ENCODE results near the gene TTC7B.

Gene TTC7B

DNA sequence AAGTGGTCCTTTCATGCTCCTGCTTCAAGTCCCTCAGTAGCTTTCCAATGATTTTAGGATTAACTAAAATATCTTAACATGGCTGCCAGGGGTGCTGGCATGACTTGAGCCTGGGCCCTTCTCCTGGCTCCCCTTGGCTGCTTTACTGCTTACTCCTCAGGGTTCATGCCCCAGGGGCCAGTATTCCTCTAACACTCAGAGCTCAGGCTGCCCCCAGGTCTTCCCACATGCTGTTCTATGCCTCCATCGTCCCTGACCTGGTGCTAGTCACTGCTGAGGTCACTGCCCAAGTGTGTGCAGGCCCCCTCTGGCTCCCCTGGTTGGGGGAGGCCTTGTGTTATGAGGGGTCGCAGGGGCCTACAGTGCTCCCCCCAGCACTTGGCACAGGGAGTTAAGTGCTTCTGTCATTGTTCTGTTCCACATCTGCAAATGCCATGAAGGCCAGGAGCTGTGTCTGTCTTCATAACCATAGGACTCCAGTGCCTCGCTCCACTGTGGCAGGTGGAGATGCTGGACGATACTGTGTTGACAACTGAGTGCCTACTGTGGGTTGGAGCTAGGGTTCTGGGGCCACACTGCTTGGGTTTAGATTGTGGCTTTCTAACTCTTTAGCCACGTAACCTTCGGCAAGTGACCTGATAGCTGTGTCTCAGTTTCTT is 228.8 kb downstream of the TTC7B start:
- no peak for DNase-seq

DNA sequence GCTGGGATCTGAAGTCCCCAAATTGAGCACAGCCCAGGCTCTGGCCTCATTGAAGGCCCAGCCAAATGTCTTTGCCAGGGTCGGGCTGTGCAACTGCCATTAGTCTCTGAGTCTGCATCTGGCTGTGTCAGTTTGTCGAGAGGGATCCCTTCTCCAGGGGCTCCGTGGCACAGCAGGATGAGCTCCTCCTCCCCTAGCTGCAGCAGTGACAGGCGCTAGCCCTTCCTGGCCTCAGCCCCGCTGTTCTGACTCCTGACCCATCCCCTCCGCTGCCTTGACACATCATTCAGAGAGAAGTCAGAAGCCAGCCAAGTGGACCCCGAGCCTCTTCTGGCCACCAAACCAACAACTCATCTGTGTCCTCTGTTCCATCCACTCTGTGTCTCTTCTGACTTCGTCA is 231.1 kb downstream of the TTC7B start:
- DNase-seq, result no peak

DNA sequence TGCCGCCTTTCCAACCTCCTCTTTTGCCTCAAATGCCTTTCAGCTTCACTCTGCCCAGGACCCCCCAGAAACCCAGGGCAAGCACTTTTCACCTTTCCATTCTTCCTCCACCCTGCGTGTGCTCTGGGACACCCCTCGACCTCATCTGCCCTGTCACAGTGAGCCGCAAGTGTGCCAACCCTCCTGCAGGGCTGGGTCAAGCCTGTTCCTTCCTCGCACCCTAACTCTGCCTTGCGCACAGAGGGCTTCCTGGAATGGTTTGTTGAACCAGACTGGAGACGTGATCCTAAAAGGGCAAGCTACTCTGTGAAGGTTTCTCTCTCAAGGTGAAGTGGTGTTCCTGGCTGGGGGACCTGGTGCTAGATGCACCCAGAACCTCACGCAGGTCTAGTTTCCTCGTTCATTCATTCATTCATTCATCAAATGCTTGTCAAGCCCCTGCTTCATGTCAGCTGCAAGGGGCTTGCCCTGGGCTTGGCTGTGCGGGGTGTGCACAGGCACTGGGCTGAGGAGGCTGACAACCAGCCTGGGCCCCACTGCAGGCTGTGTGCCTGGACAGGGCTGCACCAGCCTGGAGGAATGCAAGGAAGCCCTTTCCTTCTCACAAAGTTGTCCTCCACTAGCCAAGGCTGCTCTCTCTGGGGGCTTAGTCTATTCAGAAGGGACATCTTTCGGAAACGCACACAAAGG is 232.2 kb downstream of the TTC7B start:
- no peak for DNase-seq

DNA sequence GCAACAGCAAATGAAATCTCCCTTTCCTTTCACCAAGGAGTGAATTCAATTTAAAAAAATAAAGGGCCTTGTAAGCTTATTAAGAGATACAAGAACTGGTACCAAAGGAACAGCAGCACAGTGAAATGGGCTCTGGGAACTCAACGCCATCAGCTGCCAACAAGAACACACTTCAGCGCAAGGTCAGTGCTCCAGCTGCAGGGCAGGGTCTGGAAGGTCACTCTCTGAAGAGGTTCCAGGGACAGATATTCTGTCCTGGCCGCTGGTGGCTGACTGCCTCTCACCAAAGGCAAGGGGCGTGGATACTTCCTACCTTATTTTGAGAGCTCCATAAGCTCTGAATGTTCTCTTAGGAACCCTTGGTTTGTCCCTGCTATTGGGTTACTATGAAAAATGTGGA is 232.8 kb downstream of the TTC7B start:
- no peak for DNase-seq

DNA sequence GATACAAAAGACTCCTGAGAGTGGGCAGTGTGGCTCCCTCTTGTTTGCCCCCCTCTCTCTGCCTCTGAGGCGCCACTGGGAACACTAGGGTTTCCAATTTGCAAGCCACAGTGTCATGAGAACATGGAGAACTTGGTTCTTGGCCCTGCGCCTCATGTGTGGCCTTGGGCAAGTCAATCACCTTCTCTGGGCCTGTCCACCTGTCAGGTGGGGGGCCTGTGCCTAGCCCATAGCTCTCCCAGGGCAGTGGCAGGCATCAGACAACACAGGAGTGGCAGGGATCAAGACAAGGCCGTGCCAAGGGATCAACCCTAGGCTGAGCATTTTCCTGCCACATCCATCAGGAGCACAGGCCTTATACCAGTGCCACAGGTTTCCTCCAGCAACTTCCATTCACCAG is 234.1 kb downstream of the TTC7B start:
- DNase-seq, result no peak

DNA sequence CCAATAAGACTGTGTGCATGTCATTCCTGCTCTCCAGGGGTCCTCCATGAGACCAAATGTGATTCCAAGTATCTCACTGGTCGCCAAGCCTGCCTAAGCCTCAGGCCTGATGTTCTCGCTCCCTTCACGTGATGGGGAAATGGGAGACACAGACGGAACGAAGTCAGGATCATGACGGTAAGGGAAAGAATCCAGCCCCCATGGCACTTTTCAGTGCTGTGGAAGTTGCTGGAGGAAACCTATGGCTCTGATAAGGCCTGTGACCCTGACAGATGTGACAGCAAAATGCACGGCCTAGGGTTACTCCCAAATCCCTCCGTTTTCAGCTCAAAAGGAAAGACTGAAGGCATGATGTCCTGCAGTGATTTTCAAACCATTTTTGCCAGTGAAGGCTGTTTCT is 234.5 kb downstream of the TTC7B start:
- no peak for DNase-seq

DNA sequence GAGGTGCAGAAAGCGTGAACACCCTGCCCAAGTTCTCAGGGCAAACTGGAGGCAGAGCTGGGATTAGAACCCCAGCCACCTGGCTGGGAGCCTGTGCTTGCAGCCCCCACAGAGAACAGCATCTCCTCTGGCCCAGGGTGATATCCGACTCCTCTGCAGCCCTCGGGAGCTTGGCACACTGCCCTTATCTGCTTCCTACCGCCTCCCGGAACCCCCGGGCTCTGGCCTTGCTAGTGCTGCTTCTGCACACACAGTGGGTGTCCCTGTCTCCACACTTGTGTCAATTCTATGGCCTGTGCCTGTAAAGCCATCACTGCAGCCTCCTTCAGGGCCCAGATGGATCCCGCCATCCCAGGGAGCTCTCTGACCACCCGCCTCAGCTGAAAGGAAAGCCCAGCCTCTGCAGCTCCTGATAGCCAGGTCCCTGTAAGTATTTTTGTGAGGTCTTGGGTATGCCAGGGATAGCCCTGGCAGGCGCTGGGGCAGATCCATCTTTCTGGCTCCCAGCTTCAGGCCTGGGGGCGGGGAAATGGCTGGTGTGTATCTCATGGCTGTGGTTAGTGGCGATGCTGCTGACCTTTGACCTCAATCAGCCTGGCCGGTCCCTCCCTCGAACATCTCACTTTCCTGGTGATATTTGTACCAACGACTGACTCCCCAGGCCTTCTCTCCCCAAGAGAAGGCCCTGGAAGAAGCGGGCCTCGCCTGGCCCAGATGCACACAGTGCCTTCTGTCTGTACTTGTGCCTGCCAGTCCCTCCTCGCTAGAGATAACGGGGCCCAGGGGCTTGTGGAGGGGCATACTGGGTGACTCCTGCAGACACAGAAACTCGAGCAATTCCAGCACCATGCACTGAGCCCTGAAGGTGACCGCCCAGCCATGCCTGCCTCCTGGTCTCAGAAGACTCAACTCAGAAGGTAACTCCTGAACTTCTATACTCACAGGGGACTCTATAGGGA is 235.6 kb downstream of the TTC7B start:
- DNase-seq, result no peak

DNA sequence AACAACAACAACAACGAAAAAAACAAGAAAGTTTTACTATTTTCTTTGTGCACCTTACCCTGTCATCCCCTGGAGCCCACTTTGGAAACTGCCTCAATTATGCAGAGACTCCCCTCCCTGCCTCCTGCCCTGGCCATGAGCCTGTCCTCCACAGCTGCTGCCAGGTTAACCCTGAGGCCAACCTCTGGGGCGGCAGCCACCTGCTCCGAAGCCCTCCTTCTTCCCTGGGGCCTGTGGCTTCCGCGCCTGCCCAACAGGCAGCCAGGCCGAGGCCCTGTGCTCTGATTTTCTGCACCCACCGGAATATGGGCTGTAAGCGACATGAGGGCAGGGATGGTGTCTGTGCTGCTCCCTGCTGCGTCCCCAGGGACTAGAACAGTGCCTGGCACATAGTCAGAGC is 236.4 kb downstream of the TTC7B start:
- no peak for DNase-seq

DNA sequence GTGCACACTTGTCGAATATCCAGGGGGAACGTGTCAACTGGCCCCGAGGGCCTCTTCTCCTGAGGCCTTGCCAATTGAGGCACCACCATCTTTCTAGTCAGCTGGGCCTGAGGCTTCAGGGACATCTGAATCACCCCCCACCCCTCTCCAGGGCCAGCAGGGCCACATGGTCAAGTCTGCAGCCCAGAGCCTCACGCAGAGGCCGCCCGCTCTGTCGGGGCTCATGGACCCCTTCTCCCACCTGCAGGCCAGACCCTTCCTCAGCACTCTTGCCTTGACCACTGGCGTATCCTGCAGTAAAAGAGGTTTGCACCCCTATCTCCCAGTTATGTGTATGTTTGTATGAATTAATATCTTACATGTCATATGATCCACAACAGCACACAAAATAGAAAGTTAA is 237.1 kb downstream of the TTC7B start:
- no peak for DNase-seq

DNA sequence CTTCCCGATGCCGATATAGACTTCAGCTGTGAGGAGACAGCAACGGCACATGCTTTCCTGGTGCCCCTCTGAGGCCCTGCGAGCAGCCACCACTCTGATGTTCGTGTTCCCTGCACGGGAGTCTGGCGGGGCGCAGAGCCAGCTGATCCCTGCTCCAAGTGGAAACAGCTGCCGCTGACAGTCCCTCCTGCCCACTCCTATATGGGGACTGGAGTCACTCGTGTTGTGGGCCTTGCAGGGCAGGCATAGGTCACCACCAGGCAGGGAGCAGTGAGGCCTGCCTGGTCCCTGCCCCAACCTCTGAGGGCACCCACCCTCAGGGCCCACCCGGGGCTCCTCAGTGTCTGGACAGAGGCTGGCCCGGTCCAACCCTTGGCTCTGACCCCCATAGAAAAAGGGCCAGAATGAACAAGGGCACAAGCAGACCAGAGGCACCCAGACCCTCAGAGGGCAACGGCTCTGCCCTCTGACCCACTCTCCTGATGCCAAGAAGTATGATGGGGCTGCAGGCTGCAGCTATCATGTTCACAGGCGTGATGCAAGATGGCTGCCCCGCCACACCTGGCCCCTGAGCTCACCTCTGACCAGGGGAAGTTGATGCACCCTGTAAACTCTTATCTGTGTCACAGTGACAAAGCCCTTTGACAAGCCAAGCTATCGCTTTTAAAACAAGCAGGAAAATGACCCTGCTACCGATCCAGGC is 237.8 kb downstream of the TTC7B start:
- DNase-seq, result no peak

DNA sequence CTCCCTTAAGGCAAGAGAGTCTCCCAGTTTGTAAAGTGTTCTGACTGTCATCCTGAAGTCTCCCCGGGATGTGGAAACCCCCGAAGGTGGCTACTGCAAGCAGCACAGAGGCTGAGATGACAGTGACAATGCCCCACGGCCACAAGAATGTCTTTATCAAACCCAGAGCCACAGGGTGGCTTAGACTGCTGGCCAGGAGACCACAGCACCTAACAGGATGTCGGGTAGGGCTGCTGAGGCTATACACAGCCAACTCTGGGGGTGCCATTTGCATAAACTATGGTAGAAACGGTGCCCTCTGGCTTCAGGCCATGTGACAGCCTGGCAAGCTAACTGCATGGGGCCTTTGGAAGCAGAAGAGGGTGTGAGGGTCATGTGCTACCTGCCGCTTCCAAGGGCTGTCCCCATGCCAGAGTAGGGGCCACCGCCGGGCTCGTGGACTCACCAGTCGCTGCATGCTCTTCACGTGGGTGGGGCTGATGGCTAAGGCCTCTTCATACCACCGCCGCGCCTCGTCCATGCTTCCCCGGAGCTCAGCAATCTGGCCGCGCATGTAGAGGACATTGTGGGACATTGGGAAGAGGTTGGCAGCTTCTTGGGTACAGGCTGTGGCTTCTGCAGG is 238.5 kb downstream of the TTC7B start:
- DNase-seq, result no peak

DNA sequence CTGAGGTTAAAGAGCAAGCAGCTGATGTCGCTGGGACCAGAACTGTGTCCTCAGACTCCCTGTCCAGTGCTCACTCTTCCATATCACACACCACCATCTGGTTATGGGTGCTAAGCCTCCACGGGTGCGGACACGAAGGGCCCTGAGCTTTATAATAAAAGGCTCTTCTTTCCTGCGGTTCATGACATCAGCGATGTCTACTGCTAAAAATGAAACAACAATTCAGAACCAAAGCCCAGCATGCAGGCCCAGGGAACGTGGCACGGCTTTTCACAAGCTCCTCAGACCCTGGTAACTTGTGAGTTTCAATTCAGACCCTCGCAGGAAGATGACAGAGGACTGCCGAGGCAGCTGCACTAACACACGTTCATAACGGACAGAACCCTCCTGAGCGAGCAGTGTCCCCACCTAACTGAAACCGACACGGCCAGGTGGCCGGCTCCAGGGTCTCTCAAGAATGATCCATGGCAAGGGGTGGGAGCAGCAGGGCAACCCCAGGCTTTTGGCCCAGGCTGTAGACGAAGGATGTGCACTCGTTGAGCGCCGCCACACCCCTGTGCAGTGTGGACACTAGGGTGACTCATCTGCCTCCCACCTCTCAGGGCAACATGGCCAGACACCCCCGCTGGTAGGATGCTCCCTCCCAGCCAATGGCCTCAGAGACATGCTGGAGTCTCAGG is 239.1 kb downstream of the TTC7B start:
- no peak for DNase-seq

DNA sequence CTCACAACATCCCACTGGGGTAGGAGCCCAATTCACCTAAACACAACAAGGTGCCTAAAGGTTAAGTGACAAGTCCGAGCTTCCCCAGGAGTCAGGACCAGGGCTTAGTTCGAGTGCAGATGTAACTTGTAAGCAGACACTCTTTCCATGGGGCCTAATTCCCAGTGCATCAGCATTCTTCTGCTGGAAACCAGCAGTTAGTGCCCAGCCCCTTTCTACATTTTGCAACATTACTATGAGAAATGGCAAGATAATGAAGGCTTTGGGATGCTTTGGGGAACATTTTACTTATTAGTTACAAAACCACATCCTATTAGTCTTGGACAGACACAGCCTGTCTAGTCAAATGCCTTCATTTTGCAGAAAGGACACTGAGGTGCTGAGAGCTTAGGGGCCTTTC is 239.6 kb downstream of the TTC7B start:
- DNase-seq, result no peak

DNA sequence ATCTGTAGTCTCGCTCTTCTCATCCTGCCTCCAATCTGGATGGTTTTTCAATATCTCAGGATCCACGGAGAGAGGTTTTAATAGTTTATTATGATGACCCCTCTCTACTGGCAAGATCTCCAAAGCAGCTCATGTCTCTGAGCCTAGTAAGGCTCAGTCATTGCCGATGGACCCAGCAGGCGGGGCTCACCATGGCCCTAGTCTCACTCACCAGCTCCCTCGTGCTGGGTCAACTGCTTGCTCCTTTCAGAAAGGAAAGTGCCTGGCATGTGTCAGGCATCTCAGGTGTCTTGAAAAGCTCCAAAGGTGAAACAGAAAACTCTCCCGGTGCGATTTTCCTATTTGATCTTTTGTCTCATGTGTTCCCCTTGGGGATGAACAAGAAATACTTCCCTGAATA is 240.4 kb downstream of the TTC7B start:
- DNase-seq, result no peak

DNA sequence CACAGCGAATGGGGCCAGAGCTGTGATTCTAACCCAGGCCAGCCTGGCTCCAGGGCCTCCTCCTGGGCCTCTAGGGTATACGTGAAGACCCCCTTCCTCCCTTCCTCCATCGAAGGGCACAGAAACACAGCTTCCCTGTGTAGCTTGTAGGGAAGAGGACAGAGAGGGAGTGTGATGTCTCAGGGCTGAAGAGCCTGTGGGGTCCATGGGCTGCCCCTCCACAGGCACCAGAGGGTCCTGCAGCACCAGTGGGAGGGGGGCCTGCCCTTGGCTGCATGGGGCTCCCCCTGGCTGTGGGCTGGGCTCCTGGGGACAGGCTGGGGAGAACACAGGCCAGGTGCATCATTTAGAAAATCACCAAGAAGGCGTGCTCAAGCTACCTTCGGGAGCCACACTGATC is 240.9 kb downstream of the TTC7B start:
- no peak for DNase-seq

DNA sequence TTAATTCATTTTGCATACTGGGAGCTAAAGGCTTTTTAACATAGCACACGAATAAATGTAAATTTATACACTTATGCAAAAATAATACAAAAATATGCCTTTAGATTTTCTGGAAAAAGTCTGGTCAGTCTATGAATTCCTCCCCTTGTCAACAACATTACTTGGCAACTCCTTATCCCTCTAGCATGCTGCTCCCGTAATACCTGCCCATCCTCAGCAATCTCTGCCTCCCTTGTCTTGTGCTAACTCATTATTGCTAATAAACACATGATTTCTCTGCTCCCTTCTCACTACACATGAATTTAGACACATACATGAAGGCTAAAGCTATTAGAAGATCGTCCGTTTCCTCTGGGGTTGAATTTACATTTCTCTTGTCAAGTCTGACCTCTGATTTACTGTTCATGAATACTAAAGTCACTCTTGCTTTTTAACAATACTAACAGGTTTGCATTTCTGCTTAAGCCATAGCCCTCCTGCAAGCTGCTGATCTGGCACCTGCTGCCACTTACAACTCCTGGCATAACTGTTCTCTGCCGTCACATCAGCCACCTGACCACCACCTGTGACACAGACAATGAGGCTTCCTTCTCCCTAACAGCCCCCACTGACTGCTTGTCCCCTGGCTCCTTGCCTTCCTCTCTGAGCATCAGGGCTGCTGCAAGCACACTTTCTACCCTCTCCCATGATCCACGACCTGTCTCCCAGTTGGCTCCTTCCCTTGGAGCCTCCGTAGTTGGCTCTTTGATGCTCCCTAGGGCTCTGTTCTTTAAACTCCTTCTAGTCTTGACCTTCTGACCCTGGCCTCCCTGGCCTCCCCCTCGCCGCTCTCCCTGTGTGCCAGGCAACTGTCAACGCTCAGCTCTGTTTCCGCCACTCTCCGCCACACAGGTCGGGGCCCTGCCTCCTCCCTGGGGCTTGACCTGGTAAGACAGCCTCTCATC is 241.8 kb downstream of the TTC7B start:
- peak; percentile 56 for DNase-seq

DNA sequence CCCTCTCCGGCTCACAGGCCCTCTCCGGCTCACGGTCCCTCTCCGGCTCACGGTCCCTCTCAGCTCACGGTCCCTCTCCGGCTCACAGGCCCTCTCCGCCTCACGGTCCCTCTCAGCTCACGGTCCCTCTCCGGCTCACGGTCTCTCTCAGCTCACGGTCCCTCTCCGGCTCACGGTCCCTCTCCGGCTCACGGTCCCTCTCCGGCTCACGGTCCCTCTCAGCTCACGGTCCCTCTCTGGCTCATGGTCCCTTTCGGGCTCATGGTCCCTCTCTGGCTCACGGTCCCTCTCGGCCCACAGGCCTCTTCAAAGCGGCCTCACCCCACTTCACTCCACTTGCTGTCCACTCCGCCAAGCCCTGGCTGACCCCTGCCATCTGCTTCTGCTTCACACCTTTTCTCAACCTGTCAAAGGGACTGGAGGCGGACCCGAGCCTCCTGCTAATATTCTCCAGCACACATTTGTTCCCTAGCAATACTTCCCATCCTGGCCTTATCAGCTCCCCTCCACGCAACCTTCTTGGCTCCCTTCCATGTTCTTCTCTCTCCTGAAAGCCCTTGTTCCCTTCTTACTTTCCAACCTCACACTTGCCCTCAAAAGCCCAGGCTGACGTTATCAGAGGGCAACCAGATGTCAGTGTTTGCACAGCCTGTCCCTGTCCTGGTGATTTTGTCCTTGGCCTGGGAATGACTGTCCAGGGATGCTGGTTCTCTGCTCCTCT is 242.7 kb downstream of the TTC7B start:
- DNase-seq, result no peak

DNA sequence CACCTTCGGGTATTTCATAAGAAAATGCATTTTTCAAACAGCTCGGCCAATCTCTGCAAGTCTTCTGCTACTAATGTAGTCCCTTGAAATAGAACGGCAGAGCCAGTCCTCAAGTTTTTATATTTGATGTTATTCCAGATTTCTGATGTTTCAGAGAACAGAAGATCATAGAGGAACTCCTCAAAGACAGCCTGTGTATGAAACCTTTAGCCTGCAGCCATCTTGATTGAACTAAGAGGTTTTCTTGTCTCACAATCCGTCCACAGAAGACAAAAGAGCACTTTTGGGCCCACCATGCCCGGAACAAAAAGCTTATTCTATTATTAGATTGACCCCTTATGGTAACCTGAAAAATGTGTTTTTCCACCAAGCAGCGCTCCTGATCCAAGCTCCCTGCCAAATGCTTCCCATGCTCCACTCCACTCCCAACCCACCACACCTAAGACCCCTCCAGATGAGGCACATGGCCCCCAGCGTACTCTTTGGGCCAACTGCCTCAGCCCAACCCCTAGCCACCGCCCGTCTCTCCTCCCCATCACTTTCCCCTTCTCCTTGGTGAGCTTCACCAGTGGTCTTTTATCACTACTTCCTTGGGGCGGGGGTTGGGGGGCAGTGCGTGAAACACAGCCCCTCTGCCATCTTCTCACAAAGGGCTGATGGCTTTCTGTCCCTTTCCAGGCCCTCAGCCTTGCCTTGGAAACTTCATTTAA is 243.6 kb downstream of the TTC7B start:
- DNase-seq, result no peak

DNA sequence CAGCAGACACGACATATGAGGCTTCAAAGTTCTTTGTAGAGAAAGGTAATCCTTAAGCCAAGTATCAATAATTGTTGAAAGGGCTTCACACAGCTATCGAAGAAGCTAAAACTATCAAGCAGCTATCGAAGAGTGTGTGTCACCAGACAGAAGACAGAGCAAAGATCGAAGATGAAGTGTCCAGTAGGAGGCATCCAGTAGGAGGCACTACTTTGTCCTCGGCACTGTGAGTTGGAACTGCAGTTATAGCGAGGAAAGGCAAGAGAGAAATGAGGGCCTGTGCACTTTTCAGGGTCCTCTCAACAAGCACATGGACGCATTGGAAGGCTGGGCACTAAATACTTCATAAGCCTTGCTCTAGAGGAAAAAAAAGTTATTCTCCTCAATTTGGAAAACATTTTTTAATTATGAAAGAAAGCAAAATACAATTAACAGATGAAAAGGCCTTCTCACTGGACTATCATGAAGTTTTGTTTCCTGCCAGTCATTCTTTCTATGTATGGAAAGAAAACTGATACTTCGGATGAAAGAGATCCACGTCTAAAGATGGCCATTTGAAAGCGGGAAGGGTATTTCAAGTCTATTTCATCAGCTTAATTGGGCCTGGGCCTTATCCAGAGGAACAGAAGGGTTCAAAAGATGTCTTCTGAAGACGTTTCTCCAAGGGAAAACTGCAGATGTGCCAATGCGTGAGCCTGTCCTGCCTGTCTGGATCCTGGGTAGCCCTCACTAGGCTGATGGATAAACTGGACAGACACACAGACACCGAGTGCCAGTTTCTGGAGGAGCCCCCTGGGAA is 244.9 kb downstream of the TTC7B start:
- DNase-seq, result no peak

Data from NCI-H774 (cell line).